ENCODE measurements around the gene PSEN1.

The PSEN1 gene

GRCh38 chr14:73221945-73222344 is 85.6 kb downstream of the PSEN1 start:
- no peak for DNase-seq (ENCODE audit: low spot score)

GRCh38 chr14:73223049-73223448 is 86.7 kb downstream of the PSEN1 start:
- H4K8ac ChIP-seq (ENCODE audit: low read depth, low read length) = no peak overlapping the region
- no peak overlapping the region for H2AK5ac ChIP-seq (ENCODE audit: low read depth, low read length)
- no peak overlapping the region for H3K27ac ChIP-seq (replicated peaks; ENCODE audit: low read length)
- no peak overlapping the region for H2BK15ac ChIP-seq (ENCODE audit: low read length)
- no peak overlapping the region for H2BK12ac ChIP-seq (ENCODE audit: low read length)
- H3K4me3 ChIP-seq (ENCODE audit: low read length in 2 of 2) = no peak overlapping the region
- H2BK120ac ChIP-seq (ENCODE audit: low read depth, low read length) = no peak overlapping the region
- peaks cover 2 to 8% of the 10 kb centered on the region in 2 donors for H3K4me1 ChIP-seq (ENCODE audit: control insufficient read depth in 2 of 2, insufficient read depth in 1 of 2, low read depth in 1 of 2, low read length in 2 of 2)
- H3K4me2 ChIP-seq (ENCODE audit: insufficient read depth, low read length, poor library complexity, severe bottlenecking) = no peak overlapping the region
- H3K27me3 ChIP-seq (ENCODE audit: control insufficient read depth in 3 of 3, insufficient read depth in 3 of 3, low read depth in 1 of 3, low read length in 3 of 3) = no peaks in the 10 kb centered on the region
- no CpG with 5 or more reads among the region's 5 CpGs for WGBS, 2 donors (ENCODE audit: extremely low coverage in 2 of 2, insufficient read length in 2 of 2, insufficient replicate concordance in 1 of 2)
- H3K4ac ChIP-seq (ENCODE audit: low read length) = no peak overlapping the region
- H3K23ac ChIP-seq (ENCODE audit: low read depth, low read length, poor library complexity) = no peak overlapping the region
- H2BK5ac ChIP-seq (ENCODE audit: low read length) = no peak overlapping the region
- no peaks in the 10 kb centered on the region for H3K9me3 ChIP-seq (replicated peaks in 1 of 2; ENCODE audit: control insufficient read depth in 2 of 2, insufficient read depth in 1 of 2, low read depth in 1 of 2, low read length in 2 of 2)
- H3K14ac ChIP-seq (ENCODE audit: low read length) = no peak overlapping the region
- H3K79me1 ChIP-seq (ENCODE audit: low read depth, low read length) = no peaks in the 10 kb centered on the region
- no peak overlapping the region for H2AFZ ChIP-seq (ENCODE audit: low read length)
- H3K18ac ChIP-seq (ENCODE audit: low read length) = no peak overlapping the region
- H3K36me3 ChIP-seq (replicated peaks in 1 of 2; ENCODE audit: control insufficient read depth in 2 of 2, insufficient read depth in 2 of 2, low read length in 2 of 2) = peaks cover 6 to 67% of the 10 kb centered on the region in 2 donors
- DNase-seq (ENCODE audit: low spot score) = no peak
- H4K91ac ChIP-seq (ENCODE audit: low read depth, low read length, poor library complexity) = no peak overlapping the region
- no peak overlapping the region for H3K9ac ChIP-seq (ENCODE audit: low read depth, low read length, poor library complexity)

More at GRCh38 chr14:73221945-73222344, 85.6 kb downstream of the PSEN1 start:
- Histone ChIP-seq H2BK5ac (ENCODE audit: low read length) (no peak overlapping the region), H3K4ac (ENCODE audit: low read length) (no peak overlapping the region), H2AK5ac (ENCODE audit: low read depth, low read length) (no peak overlapping the region), H2BK120ac (ENCODE audit: low read depth, low read length) (no peak overlapping the region), H4K8ac (ENCODE audit: low read depth, low read length) (no peak overlapping the region), H3K4me1 (ENCODE audit: control insufficient read depth in 2 of 2, insufficient read depth in 1 of 2, low read depth in 1 of 2, low read length in 2 of 2) (peaks cover 0 to 8% of the 10 kb centered on the region in 2 donors), H3K36me3 (replicated peaks in 1 of 2; ENCODE audit: control insufficient read depth in 2 of 2, insufficient read depth in 2 of 2, low read length in 2 of 2) (peaks cover 10 to 76% of the 10 kb centered on the region in 2 donors), H3K4me3 (ENCODE audit: low read length in 2 of 2) (no peak overlapping the region), H2BK12ac (ENCODE audit: low read length) (no peak overlapping the region), H3K9ac (ENCODE audit: low read depth, low read length, poor library complexity) (no peak overlapping the region), H3K18ac (ENCODE audit: low read length) (no peak overlapping the region), H3K23ac (ENCODE audit: low read depth, low read length, poor library complexity) (no peak overlapping the region), H2BK15ac (ENCODE audit: low read length) (no peak overlapping the region), H2AFZ (ENCODE audit: low read length) (no peak overlapping the region), H3K9me3 (replicated peaks in 1 of 2; ENCODE audit: control insufficient read depth in 2 of 2, insufficient read depth in 1 of 2, low read depth in 1 of 2, low read length in 2 of 2) (no peaks in the 10 kb centered on the region), H3K27me3 (ENCODE audit: control insufficient read depth in 3 of 3, insufficient read depth in 3 of 3, low read depth in 1 of 3, low read length in 3 of 3) (no peaks in the 10 kb centered on the region), H4K91ac (ENCODE audit: low read depth, low read length, poor library complexity) (no peak overlapping the region), H3K4me2 (ENCODE audit: insufficient read depth, low read length, poor library complexity, severe bottlenecking) (no peak overlapping the region), H3K14ac (ENCODE audit: low read length) (no peak overlapping the region), H3K27ac (replicated peaks; ENCODE audit: low read length) (no peak overlapping the region), H3K79me1 (ENCODE audit: low read depth, low read length) (no peaks in the 10 kb centered on the region)
- no CpG with 5 or more reads among the region's 2 CpGs for WGBS, 2 donors (ENCODE audit: extremely low coverage in 2 of 2, insufficient read length in 2 of 2, insufficient replicate concordance in 1 of 2)

- no peaks in the 10 kb centered on the region for H3K27me3 ChIP-seq (ENCODE audit: control insufficient read depth in 3 of 3, insufficient read depth in 3 of 3, low read depth in 1 of 3, low read length in 3 of 3)
- H4K91ac ChIP-seq (ENCODE audit: low read depth, low read length, poor library complexity) = no peak overlapping the region
- H3K23ac ChIP-seq (ENCODE audit: low read depth, low read length, poor library complexity) = no peak overlapping the region
- no peak overlapping the region for H2BK15ac ChIP-seq (ENCODE audit: low read length)
- H4K8ac ChIP-seq (ENCODE audit: low read depth, low read length) = no peak overlapping the region
- no peak overlapping the region for H3K14ac ChIP-seq (ENCODE audit: low read length)
- no peaks in the 10 kb centered on the region for H3K79me1 ChIP-seq (ENCODE audit: low read depth, low read length)
- no peak overlapping the region for H3K9ac ChIP-seq (ENCODE audit: low read depth, low read length, poor library complexity)
- no peaks in the 10 kb centered on the region for H3K9me3 ChIP-seq (replicated peaks in 1 of 2; ENCODE audit: control insufficient read depth in 2 of 2, insufficient read depth in 1 of 2, low read depth in 1 of 2, low read length in 2 of 2)
- H2AFZ ChIP-seq (ENCODE audit: low read length) = no peak overlapping the region
- no peak overlapping the region for H3K4me2 ChIP-seq (ENCODE audit: insufficient read depth, low read length, poor library complexity, severe bottlenecking)
- H2BK5ac ChIP-seq (ENCODE audit: low read length) = no peak overlapping the region
- H2BK12ac ChIP-seq (ENCODE audit: low read length) = no peak overlapping the region
- peaks cover 0 to 42% of the 10 kb centered on the region in 2 donors for H3K36me3 ChIP-seq (replicated peaks in 1 of 2; ENCODE audit: control insufficient read depth in 2 of 2, insufficient read depth in 2 of 2, low read length in 2 of 2)
- H3K27ac ChIP-seq (replicated peaks; ENCODE audit: low read length) = no peak overlapping the region
- DNase-seq (ENCODE audit: low spot score) = no peak
- peaks cover 2 to 9% of the 10 kb centered on the region in 2 donors for H3K4me1 ChIP-seq (ENCODE audit: control insufficient read depth in 2 of 2, insufficient read depth in 1 of 2, low read depth in 1 of 2, low read length in 2 of 2)
- H3K4me3 ChIP-seq (ENCODE audit: low read length in 2 of 2) = no peak overlapping the region
- no peak overlapping the region for H3K18ac ChIP-seq (ENCODE audit: low read length)
- no peak overlapping the region for H2BK120ac ChIP-seq (ENCODE audit: low read depth, low read length)
- H3K4ac ChIP-seq (ENCODE audit: low read length) = no peak overlapping the region
- no peak overlapping the region for H2AK5ac ChIP-seq (ENCODE audit: low read depth, low read length)
- no CpG with 5 or more reads among the region's 4 CpGs for WGBS, 2 donors (ENCODE audit: extremely low coverage in 2 of 2, insufficient read length in 2 of 2, insufficient replicate concordance in 1 of 2)
Observed at GRCh38 chr14:73225496-73225895, 89.2 kb downstream of the PSEN1 start.

- H3K27me3 ChIP-seq (ENCODE audit: control insufficient read depth in 3 of 3, insufficient read depth in 3 of 3, low read depth in 1 of 3, low read length in 3 of 3) = no peaks in the 10 kb centered on the region
- no peaks in the 10 kb centered on the region for H3K79me1 ChIP-seq (ENCODE audit: low read depth, low read length)
- no peak overlapping the region for H3K4ac ChIP-seq (ENCODE audit: low read length)
- H3K9ac ChIP-seq (ENCODE audit: low read depth, low read length, poor library complexity) = no peak overlapping the region
- H2BK15ac ChIP-seq (ENCODE audit: low read length) = peak overlapping the region; percentile 37
- H3K4me3 ChIP-seq (ENCODE audit: low read length in 2 of 2) = no peak overlapping the region
- no peak overlapping the region for H3K23ac ChIP-seq (ENCODE audit: low read depth, low read length, poor library complexity)
- no CpG with 5 or more reads among the region's 25 CpGs for WGBS, 2 donors (ENCODE audit: extremely low coverage in 2 of 2, insufficient read length in 2 of 2, insufficient replicate concordance in 1 of 2)
- H2AK5ac ChIP-seq (ENCODE audit: low read depth, low read length) = no peak overlapping the region
- no peak overlapping the region for H3K14ac ChIP-seq (ENCODE audit: low read length)
- no peak for DNase-seq (ENCODE audit: low spot score)
- no peaks in the 10 kb centered on the region for H3K9me3 ChIP-seq (replicated peaks in 1 of 2; ENCODE audit: control insufficient read depth in 2 of 2, insufficient read depth in 1 of 2, low read depth in 1 of 2, low read length in 2 of 2)
- H3K27ac ChIP-seq (replicated peaks; ENCODE audit: low read length) = no peak overlapping the region
- no peak overlapping the region for H3K4me2 ChIP-seq (ENCODE audit: insufficient read depth, low read length, poor library complexity, severe bottlenecking)
- no peak overlapping the region for H2AFZ ChIP-seq (ENCODE audit: low read length)
- no peak overlapping the region for H2BK12ac ChIP-seq (ENCODE audit: low read length)
- no peak overlapping the region for H2BK120ac ChIP-seq (ENCODE audit: low read depth, low read length)
- no peak overlapping the region for H4K91ac ChIP-seq (ENCODE audit: low read depth, low read length, poor library complexity)
- H3K4me1 ChIP-seq (ENCODE audit: control insufficient read depth in 2 of 2, insufficient read depth in 1 of 2, low read depth in 1 of 2, low read length in 2 of 2) = peaks cover 7 to 19% of the 10 kb centered on the region in 2 donors
- no peak overlapping the region for H4K8ac ChIP-seq (ENCODE audit: low read depth, low read length)
- peak overlapping the region; percentile 36 for H3K18ac ChIP-seq (ENCODE audit: low read length)
- no peak overlapping the region for H2BK5ac ChIP-seq (ENCODE audit: low read length)
- peaks cover 0 to 16% of the 10 kb centered on the region in 2 donors for H3K36me3 ChIP-seq (replicated peaks in 1 of 2; ENCODE audit: control insufficient read depth in 2 of 2, insufficient read depth in 2 of 2, low read length in 2 of 2)
Observed at GRCh38 chr14:73227812-73228781, 91.8 kb downstream of the PSEN1 start.
